Activated CD8-positive, alpha-beta T cell treated with anti-CD3 and anti-CD28 coated beads for 36 hours (primary cell): ENCODE results near the gene EN1. TPM values are rescaled to one million over a fixed set of nuclear protein-coding genes. Genes with fewer than 3 reads are reported as not detected.

Experiments
- ATAC-seq: fragments of 200-7000 bp; cut with Tn5 transposase; one replicate; pipeline ENCODE4 v1.10.0; 2021; ENCODE audit warnings: mild to moderate bottlenecking, moderate library complexity
- CTCF ChIA-PET: fragments of 350-600 bp; sonication (Branson Sonifier 250); formaldehyde crosslinking; loops from one replicate; lab custom pipeline; 2021; ENCODE audit warnings: antibody characterized with exemption; lab: Charles Lee
- POLR2A ChIA-PET: fragments of 350-600 bp; sonication (Branson Sonifier 250); formaldehyde crosslinking; loops from one replicate; lab custom pipeline; 2021; ENCODE audit warnings: antibody characterized with exemption; lab: Charles Lee
- DNase-seq: peaks from one replicate; pipeline ENCODE4 v3.0.0-alpha.2; 2020
- H3K27ac Mint-ChIP-seq: one replicate; pipeline ENCODE4 v1.8.0; 2021; ENCODE audit warnings: mild to moderate bottlenecking, mixed read lengths
- H3K27me3 Mint-ChIP-seq: one replicate; pipeline ENCODE4 v1.8.0; 2021; ENCODE audit warnings: mixed read lengths
- H3K36me3 Mint-ChIP-seq: one replicate; pipeline ENCODE4 v1.8.0; 2021; ENCODE audit warnings: low read depth, mixed read lengths
- H3K4me1 Mint-ChIP-seq: one replicate; pipeline ENCODE4 v1.8.0; 2021; ENCODE audit warnings: low read depth, mixed read lengths
- H3K4me3 Mint-ChIP-seq: one replicate; pipeline ENCODE4 v1.8.0; 2021; ENCODE audit warnings: mild to moderate bottlenecking, moderate library complexity, mixed read lengths
- H3K9me3 Mint-ChIP-seq: one replicate; pipeline ENCODE4 v1.8.0; 2021; ENCODE audit warnings: mixed read lengths
- CTCF ChIP-seq: fragments of 200-600 bp; IDR thresholded peaks from one replicate; pipeline ENCODE4 v1.8.0; 2022; ENCODE audit warnings: antibody characterized with exemption, mild to moderate bottlenecking
- intact Hi-C: fragments of 100-400 bp; cut with micrococcal nuclease; formaldehyde crosslinking; loops from one replicate; pipeline ENCODE4 v1.10.0; 2022
- total RNA-seq, 2 experiments: library from RNA; stranded (reverse); gene quantifications; one replicate each; pipeline ENCODE4 v1.2.3, GENCODE V29; 2021

The EN1 gene
- total RNA-seq, 2 experiments from 2014 or later, result not detected

DNA sequence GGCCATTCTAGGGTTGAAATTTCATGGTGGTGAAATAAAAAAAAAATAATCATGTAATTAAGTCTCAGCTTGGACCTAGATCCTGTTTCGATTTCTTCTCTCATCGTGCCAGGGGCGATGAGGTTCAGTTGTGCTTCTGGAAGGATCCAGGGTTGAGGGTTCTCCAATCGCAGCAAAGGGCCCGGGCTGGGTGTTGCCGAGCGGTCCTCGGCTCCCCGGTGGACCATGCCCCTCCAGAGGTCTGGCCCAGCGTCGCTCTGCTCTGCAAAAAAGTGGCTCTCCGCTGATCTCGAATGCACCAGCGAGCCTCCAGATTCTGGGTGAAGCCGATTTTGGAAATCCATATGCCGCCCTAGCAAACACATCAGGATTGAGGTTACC is 39.0 kb downstream of the EN1 start:
- ATAC-seq, result no peak
- Mint-ChIP-seq H3K4me3 (no peak overlapping the region), H3K27ac (no peak overlapping the region), H3K27me3 (peaks cover 47% of the 10 kb centered on the region), H3K4me1 (no peaks in the 10 kb centered on the region), H3K9me3 (no peaks in the 10 kb centered on the region), H3K36me3 (no peaks in the 10 kb centered on the region)
- DNase-seq, result no peak
- intact Hi-C loops, result no loop called here
- TF ChIP-seq CTCF, result no peak
- ChIA-PET CTCF (no interaction called here), POLR2A (no interaction called here)

DNA sequence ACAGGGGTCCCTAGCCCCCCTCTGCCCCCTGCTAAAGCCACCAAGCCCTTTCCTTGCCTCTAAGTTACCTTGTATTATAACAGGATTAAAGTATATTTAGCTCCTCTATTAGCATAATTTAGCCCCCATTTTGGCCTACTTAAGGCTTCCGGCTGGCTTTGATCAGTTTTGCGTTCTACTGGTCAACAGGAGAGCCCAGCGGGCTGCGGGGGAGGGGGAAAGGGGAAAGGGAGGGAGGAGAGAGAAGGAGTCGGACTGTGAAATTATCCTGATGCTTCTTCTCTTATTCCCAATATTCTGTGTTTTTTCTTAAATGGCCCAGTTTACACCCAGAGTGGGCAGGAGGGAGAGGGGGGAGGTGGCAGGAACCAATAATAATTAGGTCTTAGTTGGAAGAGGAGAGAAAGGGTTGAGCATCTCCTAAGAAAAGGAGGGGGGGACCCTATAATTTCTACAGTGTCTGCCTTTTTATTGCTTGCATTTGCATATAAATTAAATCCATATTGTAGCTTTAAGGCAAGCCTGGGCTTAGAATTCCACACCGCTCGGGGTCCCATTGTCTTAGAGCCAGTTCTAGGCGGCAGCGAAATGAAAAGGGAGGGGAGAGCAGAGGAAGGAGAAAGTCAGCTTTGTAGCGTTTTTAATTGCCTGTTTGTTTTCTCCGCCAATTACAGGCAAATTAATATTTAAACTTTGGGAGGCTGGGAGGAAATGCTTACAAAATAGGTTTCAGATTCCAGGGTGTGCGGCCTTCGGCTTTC is 39.6 kb downstream of the EN1 start:
- H3K27me3 Mint-ChIP-seq, result peaks cover 46% of the 10 kb centered on the region
- H3K9me3 Mint-ChIP-seq, result no peaks in the 10 kb centered on the region
- intact Hi-C loops, result no loop called here
- H3K36me3 Mint-ChIP-seq, result no peaks in the 10 kb centered on the region
- no peaks in the 10 kb centered on the region for H3K4me1 Mint-ChIP-seq
- ChIA-PET POLR2A (no interaction called here), CTCF (interaction anchor here (0.7 kb wide), 1 partner anchor 9 kb away, joined by 3 read pairs; no protein-coding TSS in a partner anchor)
- no peak for TF ChIP-seq CTCF
- H3K4me3 Mint-ChIP-seq, result no peak overlapping the region
- no peak overlapping the region for H3K27ac Mint-ChIP-seq
- ATAC-seq (no peak), DNase-seq (no peak)

GRCh38 chr2:118806797-118807667 is 40.4 kb downstream of the EN1 start:
- H3K27me3 Mint-ChIP-seq, result peaks cover 40% of the 10 kb centered on the region
- no peak overlapping the region for H3K27ac Mint-ChIP-seq
- TF ChIP-seq CTCF, result no peak
- ATAC-seq (no peak), DNase-seq (no peak)
- ChIA-PET POLR2A (no interaction called here), CTCF (interaction anchor here (1.0 kb wide), 1 partner anchor 49 kb away, joined by 3 read pairs; no protein-coding TSS in a partner anchor)
- no peaks in the 10 kb centered on the region for H3K9me3 Mint-ChIP-seq
- intact Hi-C loops, result no loop called here
- H3K4me3 Mint-ChIP-seq, result no peak overlapping the region
- no peaks in the 10 kb centered on the region for H3K4me1 Mint-ChIP-seq
- no peaks in the 10 kb centered on the region for H3K36me3 Mint-ChIP-seq

DNA sequence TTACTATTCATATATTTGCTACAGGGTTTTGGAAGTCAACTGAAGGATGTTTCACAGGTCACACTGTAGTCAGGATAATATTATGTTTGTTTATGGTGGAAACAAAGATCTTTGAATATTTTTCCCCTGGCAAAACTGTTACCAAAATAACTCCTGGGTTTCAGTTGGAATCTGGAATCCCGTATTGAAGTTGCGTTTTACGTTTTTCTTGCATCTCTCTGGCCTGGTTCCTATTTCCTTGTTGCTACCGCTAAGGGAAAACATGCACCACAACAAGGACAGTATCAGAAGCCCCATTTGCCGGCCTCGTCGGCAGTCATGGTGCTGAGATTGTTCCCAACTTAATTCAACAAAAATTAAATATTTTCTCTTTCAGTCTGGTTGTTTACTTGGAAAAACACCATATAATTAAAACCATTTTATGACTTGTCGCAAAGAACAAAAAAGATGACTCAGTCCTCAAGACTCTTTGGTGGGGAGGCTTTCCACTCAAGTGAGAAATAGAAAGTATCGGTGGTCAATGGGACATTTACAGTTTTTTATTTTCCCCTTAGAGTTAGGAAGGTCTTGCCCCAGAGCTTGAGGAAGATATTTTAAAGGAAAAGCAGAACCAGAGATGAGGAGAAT is 42.3 kb downstream of the EN1 start:
- no peaks in the 10 kb centered on the region for H3K9me3 Mint-ChIP-seq
- no peaks in the 10 kb centered on the region for H3K4me1 Mint-ChIP-seq
- no peak overlapping the region for H3K4me3 Mint-ChIP-seq
- no peaks in the 10 kb centered on the region for H3K36me3 Mint-ChIP-seq
- ChIA-PET CTCF (no interaction called here), POLR2A (no interaction called here)
- intact Hi-C loops, result no loop called here
- H3K27me3 Mint-ChIP-seq, result peaks cover 38% of the 10 kb centered on the region
- DNase-seq (no peak), ATAC-seq (no peak)
- TF ChIP-seq CTCF, result no peak
- H3K27ac Mint-ChIP-seq, result no peak overlapping the region
